Body of pancreas (tissue), 4 donors: ENCODE data around the gene SUGCT. TPM values are rescaled to one million over a fixed set of nuclear protein-coding genes. Genes with fewer than 3 reads are reported as not detected.

Experiments used
- ATAC-seq: fragments of 150-250 bp; one replicate; pipeline ENCODE4 v1.9.1; 2016
- DNase-seq, 4 donors: peaks; one replicate each; pipeline ENCODE4 v3.0.0-alpha.2; 2019
- H3K27ac ChIP-seq, 4 donors: fragments of 200-600 bp; sonication (generic); 1 replicate in 3 of 4; 2 replicates in 1 of 4; pipeline versions ENCODE4 v1.5.1 to v1.6.1; 2016 to 2019; ENCODE audit warnings: mild to moderate bottlenecking in 1 of 4, mixed read lengths in 1 of 4, moderate library complexity in 1 of 4
- H3K27me3 ChIP-seq, 2 donors: fragments of 200-600 bp; sonication (generic); one replicate each; pipeline ENCODE4 v1.6.0; 2016; ENCODE audit warnings: mild to moderate bottlenecking in 1 of 2
- H3K36me3 ChIP-seq, 2 donors: fragments of 200-600 bp; sonication (generic); replicated peaks in 1 of 2; 2 replicates each; pipeline ENCODE4 v1.5.1; 2016; ENCODE audit warnings: low read depth in 2 of 2; ENCODE audit not compliant: insufficient read depth in 1 of 2
- H3K4me1 ChIP-seq: fragments of 200-600 bp; sonication (generic); one replicate; pipeline ENCODE4 v1.6.0; 2016
- H3K4me3 ChIP-seq, 2 donors: fragments of 200-600 bp; sonication (generic); 1 replicate in 1 of 2; 2 replicates in 1 of 2; pipeline ENCODE4 v1.5.1; 2016 to 2019
- H3K9me3 ChIP-seq, 3 donors: fragments of 200-600 bp; sonication (generic); 1 replicate in 2 of 3; 2 replicates in 1 of 3; pipeline ENCODE4 v1.5.1; 2016
- POLR2A ChIP-seq, 3 donors: fragments of 450-650 bp; IDR thresholded peaks; one replicate each; pipeline ENCODE4 v1.6.1; 2016; ENCODE audit warnings: antibody characterized with exemption in 3 of 3, mild to moderate bottlenecking in 2 of 3
- WGBS, 2 donors: methylation state at CpG; one replicate each; pipeline ENCODE4 v1.1.5; 2017; 5-methylcytosine and 5-hydroxymethylcytosine counted together
- intact Hi-C: fragments of 100-400 bp; cut with DNase I; formaldehyde crosslinking; loops from one replicate; pipeline ENCODE4 v1.15.1; 2023
- total RNA-seq, 2 donors: library from RNA; depleted of rRNA; stranded (reverse); fragments of >200 nt; gene quantifications; one replicate each; pipeline ENCODE4 v1.1.0, GENCODE V29; 2016
- TF ChIP-seq, protein P1 (sequence below), 7 experiments: fragments of 450-650 bp in 4 of 7; fragments of 200-600 bp in 3 of 7; sonication (generic) in 3 of 7; IDR thresholded peaks; one replicate each; pipeline ENCODE4 v1.5.1; 2016 to 2019; ENCODE audit warnings: antibody characterized with exemption in 7 of 7

SUGCT gene
- total RNA-seq = 1 to 10 TPM in 1 of 2 donors, under 1 TPM in 1; 0.78 to 1.3 TPM

DNA sequence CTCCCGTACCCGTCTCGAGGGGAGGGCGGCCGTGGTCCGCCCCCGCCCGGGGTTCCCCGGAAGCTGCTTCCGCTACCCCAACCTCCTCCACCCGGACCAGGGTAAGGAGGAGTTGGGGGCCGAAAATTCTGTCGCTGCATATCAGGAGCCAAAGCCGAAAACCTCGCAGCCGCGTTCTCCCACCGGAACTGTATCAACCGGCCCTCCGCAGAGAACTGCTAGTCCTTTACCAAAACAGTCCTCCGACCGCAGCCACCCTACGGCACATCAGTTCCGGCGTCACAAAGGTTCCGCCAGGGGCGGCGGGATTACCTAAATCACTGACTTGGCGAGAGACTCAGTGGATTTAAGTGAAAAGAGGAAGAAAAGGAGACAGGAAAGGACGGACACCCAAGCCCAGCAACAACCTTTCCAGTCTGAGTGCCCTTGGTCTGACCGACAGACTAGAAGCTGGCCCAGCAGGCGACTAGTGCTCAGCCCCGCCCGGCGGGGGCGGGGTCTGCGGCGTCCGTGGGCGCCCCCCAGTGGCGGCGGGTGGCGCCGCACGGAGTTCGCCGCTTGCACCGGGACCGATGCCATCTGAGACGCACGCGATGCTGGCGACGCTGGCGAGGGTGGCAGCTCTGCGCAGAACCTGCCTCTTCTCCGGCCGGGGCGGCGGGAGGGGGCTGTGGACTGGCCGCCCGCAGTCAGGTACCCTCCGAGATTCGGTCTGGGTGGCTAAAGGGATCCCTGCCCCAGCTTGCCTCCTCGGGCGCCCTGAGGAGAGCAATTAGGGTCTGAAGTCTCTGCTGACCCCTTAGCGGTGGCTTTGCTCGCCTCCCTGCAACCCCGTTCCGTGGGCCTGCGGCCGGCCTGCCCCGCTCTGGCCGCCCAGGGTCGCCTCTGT, at the start of gene SUGCT, which contains the start of gene MPLKIP:
SUGCT (plus strand) TSS at position 578 of the 889 bp plus-strand sequence.
MPLKIP (minus strand) TSS at position 195 of the 889 bp plus-strand sequence; CDS start at position 140, 55 bp downstream.
- intact Hi-C loops = no loop called here
- H3K4me1 ChIP-seq = peaks cover 31% of the 10 kb centered on the region

DNA sequence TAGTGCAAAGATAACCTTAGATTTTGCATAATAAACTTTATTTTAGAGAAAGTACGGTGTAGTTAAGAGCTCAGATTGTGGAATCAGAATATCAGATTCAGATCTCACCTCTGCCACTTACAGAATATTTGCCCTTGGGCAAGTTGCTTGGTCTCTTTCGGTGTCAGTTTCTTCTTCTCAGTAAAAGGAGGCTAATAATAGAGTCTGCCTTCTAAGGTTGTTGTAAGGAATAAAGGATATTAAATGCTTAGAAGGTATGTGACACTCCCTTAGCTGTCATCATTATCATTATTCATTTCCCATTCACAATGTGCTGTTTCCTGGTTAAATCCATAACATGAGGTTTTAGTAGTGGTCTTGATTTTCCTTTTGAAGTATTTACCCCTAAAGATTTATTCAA, 42.6 kb upstream of the SUGCT start:
- TF ChIP-seq, protein P1, sequence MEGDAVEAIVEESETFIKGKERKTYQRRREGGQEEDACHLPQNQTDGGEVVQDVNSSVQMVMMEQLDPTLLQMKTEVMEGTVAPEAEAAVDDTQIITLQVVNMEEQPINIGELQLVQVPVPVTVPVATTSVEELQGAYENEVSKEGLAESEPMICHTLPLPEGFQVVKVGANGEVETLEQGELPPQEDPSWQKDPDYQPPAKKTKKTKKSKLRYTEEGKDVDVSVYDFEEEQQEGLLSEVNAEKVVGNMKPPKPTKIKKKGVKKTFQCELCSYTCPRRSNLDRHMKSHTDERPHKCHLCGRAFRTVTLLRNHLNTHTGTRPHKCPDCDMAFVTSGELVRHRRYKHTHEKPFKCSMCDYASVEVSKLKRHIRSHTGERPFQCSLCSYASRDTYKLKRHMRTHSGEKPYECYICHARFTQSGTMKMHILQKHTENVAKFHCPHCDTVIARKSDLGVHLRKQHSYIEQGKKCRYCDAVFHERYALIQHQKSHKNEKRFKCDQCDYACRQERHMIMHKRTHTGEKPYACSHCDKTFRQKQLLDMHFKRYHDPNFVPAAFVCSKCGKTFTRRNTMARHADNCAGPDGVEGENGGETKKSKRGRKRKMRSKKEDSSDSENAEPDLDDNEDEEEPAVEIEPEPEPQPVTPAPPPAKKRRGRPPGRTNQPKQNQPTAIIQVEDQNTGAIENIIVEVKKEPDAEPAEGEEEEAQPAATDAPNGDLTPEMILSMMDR (IDR thresholded peaks at IDR 0.05) = no peak
- TF ChIP-seq POLR2A (IDR thresholded peaks at IDR 0.05) = no peak
- H3K27ac ChIP-seq = no peak overlapping the region
- no peak for ATAC-seq

More for the DNA sequence above, at the start of gene SUGCT, which contains the start of gene MPLKIP:
- TF ChIP-seq, protein P1 (IDR thresholded peaks at IDR 0.05) = peak; percentile 95 to 99 (median 97)
- TF ChIP-seq POLR2A (IDR thresholded peaks at IDR 0.05) = peak; percentile 37 to 85 (median 78)
- DNase-seq (peak; percentile 86 to 91 (median 89)), ATAC-seq (peak; percentile 95)
- peak within 1 kb of the TSS; percentile 57 to 92 (median 90) for H3K27ac ChIP-seq
- no peaks in the 10 kb centered on the region for H3K36me3 ChIP-seq
- H3K4me3 ChIP-seq = peak within 1 kb of the TSS; percentile 58 to 96
- no peaks in the 10 kb centered on the region for H3K27me3 ChIP-seq
- no peaks in the 10 kb centered on the region for H3K9me3 ChIP-seq
- WGBS, 2 donors = 1% methylated on average over 18 to 72 of the region's 75 CpGs

DNA sequence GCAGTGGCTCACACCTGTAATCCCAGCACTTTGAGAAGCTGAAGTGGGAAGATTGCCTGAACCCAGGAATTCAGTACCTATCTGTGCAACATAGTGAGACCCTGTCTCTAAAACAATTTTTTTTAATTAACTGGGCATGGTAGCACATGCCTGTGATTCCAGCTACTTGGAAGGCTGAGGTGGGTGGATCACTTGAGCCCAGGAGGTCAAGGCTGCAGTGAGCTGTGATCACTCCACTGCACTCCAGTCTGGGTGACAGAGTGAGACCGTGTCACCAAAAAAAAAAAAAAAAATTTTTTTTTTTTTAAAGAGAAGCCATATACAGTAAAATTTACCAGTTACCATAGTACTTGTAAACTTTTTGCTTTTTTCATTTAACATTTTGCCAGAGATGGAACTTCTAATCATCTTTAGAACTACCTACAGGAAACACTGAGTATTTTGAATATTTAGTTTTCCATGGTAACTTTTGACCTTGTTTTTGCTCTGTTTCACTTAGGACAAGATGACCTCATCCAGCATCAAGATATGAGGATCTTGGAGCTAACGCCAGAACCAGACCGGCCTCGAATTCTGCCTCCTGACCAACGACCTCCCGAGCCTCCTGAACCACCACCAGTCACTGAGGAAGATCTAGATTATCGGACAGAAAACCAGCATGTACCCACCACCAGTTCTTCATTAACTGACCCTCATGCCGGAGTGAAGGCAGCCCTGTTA, 41.0 kb upstream of the SUGCT start:
- DNase-seq (peak in 1 of 4 donors; percentile 8), ATAC-seq (peak; percentile 63)
- TF ChIP-seq POLR2A (IDR thresholded peaks at IDR 0.05) = no peak
- TF ChIP-seq, protein P1 (IDR thresholded peaks at IDR 0.05) = no peak
- intact Hi-C loops = no loop called here
- H3K4me1 ChIP-seq = peaks cover 30% of the 10 kb centered on the region
- WGBS, 2 donors = 64 to 65% methylated on average over 8 of the region's 8 CpGs
- peaks cover 2 to 19% of the 10 kb centered on the region in 2 donors for H3K36me3 ChIP-seq
- H3K27me3 ChIP-seq = no peaks in the 10 kb centered on the region
- H3K9me3 ChIP-seq = no peaks in the 10 kb centered on the region
- no peak overlapping the region for H3K4me3 ChIP-seq
- peak overlapping the region in 2 of 4 donors; percentile 6 to 45 for H3K27ac ChIP-seq

More for the DNA sequence above, 42.6 kb upstream of the SUGCT start:
- peaks cover 15% of the 10 kb centered on the region for H3K4me1 ChIP-seq
- intact Hi-C loops = no loop called here
- no peak overlapping the region for H3K4me3 ChIP-seq
- H3K36me3 ChIP-seq = peaks cover 7 to 25% of the 10 kb centered on the region in 2 donors
- no peaks in the 10 kb centered on the region for H3K27me3 ChIP-seq
- 73 to 87% methylated on average over 2 of the region's 2 CpGs for WGBS, 2 donors
- no peaks in the 10 kb centered on the region for H3K9me3 ChIP-seq
- DNase-seq = no peak

DNA sequence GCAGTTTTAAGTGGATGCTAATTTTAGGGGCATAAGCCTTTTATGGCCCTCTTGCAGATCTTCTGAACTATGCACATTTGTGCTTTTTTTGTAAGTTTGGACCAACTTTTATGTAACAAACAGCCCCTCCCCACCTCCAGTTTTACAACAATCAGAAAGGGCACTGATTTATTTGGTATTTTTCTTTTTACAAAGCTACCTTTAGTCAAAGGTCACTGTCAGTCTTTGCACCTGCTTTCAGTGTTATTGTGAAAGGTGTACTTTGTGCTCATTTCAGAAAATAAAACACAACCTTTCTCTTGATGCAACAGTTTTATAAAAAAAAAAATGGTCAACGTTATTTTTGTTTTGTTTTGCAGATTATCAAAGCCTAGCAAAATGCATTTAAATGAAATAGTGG, 39.6 kb upstream of the SUGCT start:
- no peak for TF ChIP-seq POLR2A (IDR thresholded peaks at IDR 0.05)
- TF ChIP-seq, protein P1 (IDR thresholded peaks at IDR 0.05) = no peak
- Histone ChIP-seq H3K27me3 (no peaks in the 10 kb centered on the region), H3K4me1 (peaks cover 43% of the 10 kb centered on the region), H3K36me3 (peaks cover 0 to 15% of the 10 kb centered on the region in 2 donors), H3K4me3 (no peak overlapping the region), H3K9me3 (no peaks in the 10 kb centered on the region), H3K27ac (peak overlapping the region in 1 of 4 donors; percentile 17)
- ATAC-seq (no peak), DNase-seq (no peak)
- intact Hi-C loops = no loop called here
- 46 to 56% methylated on average over 1 of the region's 1 CpG for WGBS, 2 donors
